K562 (cell line): ENCODE measurements around the gene ISYNA1. TPM values are rescaled to one million over a fixed set of nuclear protein-coding genes. Genes with fewer than 3 reads are reported as not detected.

ENCODE experiments used
- ARNT ChIP-seq, 2 experiments: fragments of 450-650 bp; IDR thresholded peaks; 2 replicates each; pipeline ENCODE4 v1.6.1; 2016; ENCODE audit warnings: mild to moderate bottlenecking in 1 of 2
- CBFB ChIP-seq: sonication (generic); formaldehyde crosslinking; IDR thresholded peaks from 2 replicates; pipeline ENCODE4 v1.4.0; 2020; ENCODE audit warnings: mild to moderate bottlenecking, missing genetic modification reagents
- CHD2 ChIP-seq: IDR thresholded peaks from 2 replicates; pipeline ENCODE4 v1.6.1; 2011; ENCODE audit warnings: low read depth, low read length
- CUX1 ChIP-seq: fragments of 200-800 bp; sonication (Bioruptor generic); IDR thresholded peaks from 2 replicates; pipeline ENCODE4 v1.6.1; 2016; ENCODE audit warnings: missing genetic modification characterization, missing compliant biosample characterization
- DIDO1 ChIP-seq: fragments of 450-650 bp; IDR thresholded peaks from 2 replicates; pipeline ENCODE4 v1.6.1; 2016; ENCODE audit warnings: low read depth, missing biosample characterization, missing genetic modification characterization
- DMBX1 ChIP-seq: fragments of 250-450 bp; sonication (Bioruptor Pico); IDR thresholded peaks from 2 replicates; pipeline ENCODE4 v1.8.0; 2022; ENCODE audit warnings: inconsistent platforms, mild to moderate bottlenecking, moderate library complexity, borderline replicate concordance
- EGR1 ChIP-seq: fragments of 450-650 bp; conservative IDR thresholded peaks from 2 replicates; pipeline ENCODE4 v1.6.1; 2017; ENCODE audit warnings: mild to moderate bottlenecking
- GABPA ChIP-seq: fragments of 200-800 bp; sonication (Bioruptor generic); conservative IDR thresholded peaks from 2 replicates; pipeline ENCODE4 v1.6.1; 2016; ENCODE audit warnings: low read depth, missing genetic modification characterization, missing compliant biosample characterization
- KAT7 ChIP-seq: sonication (generic); formaldehyde crosslinking; IDR thresholded peaks from 2 replicates; pipeline ENCODE4 v1.8.0; 2022; ENCODE audit warnings: missing genetic modification reagents, mild to moderate bottlenecking, borderline replicate concordance
- MAX ChIP-seq: sonication (generic); formaldehyde crosslinking; IDR thresholded peaks from 2 replicates; pipeline ENCODE4 v1.9.0; 2022; ENCODE audit warnings: mild to moderate bottlenecking, missing genetic modification reagents
- POLR2AphosphoS2 ChIP-seq: IDR thresholded peaks from 2 replicates; pipeline ENCODE4 v1.6.1; 2012; ENCODE audit warnings: low read length, improper control_type of control experiment
- SMAD2 ChIP-seq: fragments of 150-350 bp; IDR thresholded peaks from 2 replicates; pipeline ENCODE4 v1.6.1; 2014; ENCODE audit warnings: low read depth, mild to moderate bottlenecking, low read length
- ZBTB49 ChIP-seq: sonication (generic); formaldehyde crosslinking; IDR thresholded peaks from 2 replicates; pipeline ENCODE4 v1.8.0; 2022; ENCODE audit warnings: missing genetic modification reagents, mild to moderate bottlenecking, borderline replicate concordance
- ZNF311 ChIP-seq: fragments of 250-450 bp; sonication (Bioruptor Pico); IDR thresholded peaks from 2 replicates; pipeline ENCODE4 v1.4.0; 2020; ENCODE audit warnings: mild to moderate bottlenecking, moderate library complexity
- polyA plus RNA-seq, 8 experiments: library from polyadenylated mRNA; depleted of rRNA in 4 of 8; stranded (reverse) in 5 of 8; unstranded in 3 of 8; fragments of >200 nt; fragmentation: Nextera tagmentation in 2 of 8; fragmentation: Illumina TruSeq in 1 of 8; extraction: Ambion mirVana in 2 of 8; extraction: Trizol in 1 of 8; gene quantifications; 2 replicates each; pipeline versions ENCODE4 v1.2.1 to v1.2.3, GENCODE V29; 2011 to 2014; ENCODE audit warnings: inconsistent platforms in 1 of 8, missing spikeins in 1 of 8
- total RNA-seq, 7 experiments: library from RNA; depleted of rRNA in 6 of 7; stranded (reverse); fragments of >200 nt in 6 of 7; fragmentation: Illumina TruSeq in 2 of 7; extraction: Trizol in 2 of 7; gene quantifications; 2 replicates each; pipeline versions ENCODE4 v1.2.1 to v1.2.3, GENCODE V29; 2011 to 2021; ENCODE audit warnings: low replicate concordance in 1 of 7
- TF ChIP-seq, protein P1 (sequence below): sonication (generic); formaldehyde crosslinking; IDR thresholded peaks from 2 replicates; pipeline ENCODE4 v1.8.1; 2023; ENCODE audit warnings: mild to moderate bottlenecking, missing genetic modification reagents
- TF ChIP-seq, protein P2 (sequence below): fragments of 250-450 bp; sonication (Bioruptor Pico); IDR thresholded peaks from 2 replicates; pipeline ENCODE4 v1.4.0; 2020
- TF ChIP-seq, protein P3 (sequence below): fragments of 250-450 bp; sonication (Bioruptor Pico); IDR thresholded peaks from 2 replicates; pipeline ENCODE4 v1.6.1; 2021; ENCODE audit warnings: mild to moderate bottlenecking

The ISYNA1 gene
- total and polyA plus RNA-seq, 9 of the 15 experiments (the other 6 are each of a cell fraction or from before 2014, with no cell fraction given): 21.8 to 460 (median 93.2) TPM

DNA sequence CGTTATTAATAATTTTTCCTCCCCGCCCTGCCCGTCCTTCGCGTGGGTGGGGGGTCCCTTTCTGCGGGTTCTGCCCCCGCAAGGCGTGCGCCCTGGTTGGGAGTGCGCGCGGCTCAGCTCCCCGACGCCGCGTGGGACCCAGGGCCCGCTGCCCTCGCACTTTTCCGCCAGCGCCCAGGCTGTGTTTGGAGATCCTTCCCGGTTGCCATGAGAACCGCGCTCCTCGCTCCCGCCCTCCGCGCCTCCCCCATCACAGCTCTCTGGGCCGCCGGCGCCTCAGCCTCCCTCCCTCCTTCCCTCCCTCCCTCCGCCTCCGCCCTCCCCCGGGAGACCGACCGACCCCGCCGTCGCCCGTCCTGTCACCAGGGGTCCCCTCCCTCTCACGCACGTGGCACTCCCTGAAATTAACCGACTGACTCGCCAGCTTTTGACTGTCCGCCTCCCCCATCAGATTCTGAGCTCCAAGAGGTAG lies 21.1 kb downstream of the ISYNA1 start (continued):
- no peak for TF ChIP-seq CBFB (CRISPR knock-in tag)
- no peak for TF ChIP-seq GABPA (tag)
- peak; percentile 95 for TF ChIP-seq EGR1
- no peak for TF ChIP-seq POLR2AphosphoS2
- no peak for TF ChIP-seq DIDO1
- TF ChIP-seq SMAD2: no peak
- TF ChIP-seq, protein P1, sequence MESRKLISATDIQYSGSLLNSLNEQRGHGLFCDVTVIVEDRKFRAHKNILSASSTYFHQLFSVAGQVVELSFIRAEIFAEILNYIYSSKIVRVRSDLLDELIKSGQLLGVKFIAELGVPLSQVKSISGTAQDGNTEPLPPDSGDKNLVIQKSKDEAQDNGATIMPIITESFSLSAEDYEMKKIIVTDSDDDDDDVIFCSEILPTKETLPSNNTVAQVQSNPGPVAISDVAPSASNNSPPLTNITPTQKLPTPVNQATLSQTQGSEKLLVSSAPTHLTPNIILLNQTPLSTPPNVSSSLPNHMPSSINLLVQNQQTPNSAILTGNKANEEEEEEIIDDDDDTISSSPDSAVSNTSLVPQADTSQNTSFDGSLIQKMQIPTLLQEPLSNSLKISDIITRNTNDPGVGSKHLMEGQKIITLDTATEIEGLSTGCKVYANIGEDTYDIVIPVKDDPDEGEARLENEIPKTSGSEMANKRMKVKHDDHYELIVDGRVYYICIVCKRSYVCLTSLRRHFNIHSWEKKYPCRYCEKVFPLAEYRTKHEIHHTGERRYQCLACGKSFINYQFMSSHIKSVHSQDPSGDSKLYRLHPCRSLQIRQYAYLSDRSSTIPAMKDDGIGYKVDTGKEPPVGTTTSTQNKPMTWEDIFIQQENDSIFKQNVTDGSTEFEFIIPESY (CRISPR knock-in tag): peak; percentile 8; the same call in 1 of the 2 replicates
- TF ChIP-seq CUX1: no peak
- no peak for TF ChIP-seq KAT7 (CRISPR knock-in tag)
- no peak for TF ChIP-seq DMBX1 (CRISPR knock-in tag)
- TF ChIP-seq ARNT (IDR thresholded peaks at IDR 0.05): no peak
- TF ChIP-seq, protein P2, sequence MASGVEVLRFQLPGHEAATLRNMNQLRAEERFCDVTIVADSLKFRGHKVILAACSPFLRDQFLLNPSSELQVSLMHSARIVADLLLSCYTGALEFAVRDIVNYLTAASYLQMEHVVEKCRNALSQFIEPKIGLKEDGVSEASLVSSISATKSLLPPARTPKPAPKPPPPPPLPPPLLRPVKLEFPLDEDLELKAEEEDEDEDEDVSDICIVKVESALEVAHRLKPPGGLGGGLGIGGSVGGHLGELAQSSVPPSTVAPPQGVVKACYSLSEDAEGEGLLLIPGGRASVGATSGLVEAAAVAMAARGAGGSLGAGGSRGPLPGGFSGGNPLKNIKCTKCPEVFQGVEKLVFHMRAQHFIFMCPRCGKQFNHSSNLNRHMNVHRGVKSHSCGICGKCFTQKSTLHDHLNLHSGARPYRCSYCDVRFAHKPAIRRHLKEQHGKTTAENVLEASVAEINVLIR (CRISPR knock-in tag): no peak
- TF ChIP-seq MAX (CRISPR knock-in tag): peak; percentile 63; the same call in 1 of the 2 replicates
- peak; percentile 68 for TF ChIP-seq CHD2
- no peak for TF ChIP-seq ZNF311 (CRISPR knock-in tag)
- 0 out of 2 replicates have a peak, but pooled peaks have one; percentile 2 for TF ChIP-seq ZBTB49
- TF ChIP-seq, protein P3, sequence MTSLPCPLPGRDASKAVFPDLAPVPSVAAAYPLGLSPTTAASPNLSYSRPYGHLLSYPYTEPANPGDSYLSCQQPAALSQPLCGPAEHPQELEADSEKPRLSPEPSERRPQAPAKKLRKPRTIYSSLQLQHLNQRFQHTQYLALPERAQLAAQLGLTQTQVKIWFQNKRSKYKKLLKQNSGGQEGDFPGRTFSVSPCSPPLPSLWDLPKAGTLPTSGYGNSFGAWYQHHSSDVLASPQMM: no peak
